ENCODE data around the gene TOR1AIP1.

TOR1AIP1 gene

GRCh38 chr1:179929955-179930798 is 48.1 kb downstream of the TOR1AIP1 start:
- TF ChIP-seq CTCF (conservative IDR thresholded peaks at IDR 0.05) = no peak
- peak overlapping the region; percentile 85 for H3K27ac ChIP-seq

- no peak for TF ChIP-seq CTCF (conservative IDR thresholded peaks at IDR 0.05)
These were observed 48.8 kb downstream of the TOR1AIP1 start for GRCh38 chr1:179930867-179931266.

GRCh38 chr1:179933219-179933618 is 51.1 kb downstream of the TOR1AIP1 start:
- no peak for TF ChIP-seq CTCF (conservative IDR thresholded peaks at IDR 0.05)
- peak overlapping the region; percentile 85; the same call in 1 of the 2 replicates for H3K27ac ChIP-seq

More at GRCh38 chr1:179930867-179931266, 48.8 kb downstream of the TOR1AIP1 start:
- peak overlapping the region; percentile 85 for H3K27ac ChIP-seq

- peak overlapping the region; percentile 51 for H3K27ac ChIP-seq
- no peak for TF ChIP-seq CTCF (conservative IDR thresholded peaks at IDR 0.05)
These were observed 53.9 kb downstream of the TOR1AIP1 start for GRCh38 chr1:179935909-179936496.

GRCh38 chr1:179937668-179938254 is 55.7 kb downstream of the TOR1AIP1 start:
- TF ChIP-seq CTCF (conservative IDR thresholded peaks at IDR 0.05) = no peak
- H3K27ac ChIP-seq = no peak overlapping the region

GRCh38 chr1:179938752-179939151 is 56.7 kb downstream of the TOR1AIP1 start:
- H3K27ac ChIP-seq = no peak overlapping the region
- TF ChIP-seq CTCF (conservative IDR thresholded peaks at IDR 0.05) = no peak

- H3K27ac ChIP-seq = no peak overlapping the region
These were observed 57.9 kb downstream of the TOR1AIP1 start for GRCh38 chr1:179939941-179940340.

More at GRCh38 chr1:179939941-179940340, 57.9 kb downstream of the TOR1AIP1 start:
- no peak for TF ChIP-seq CTCF (conservative IDR thresholded peaks at IDR 0.05)

Data from VCaP (cell line).